H9 (cell line): ENCODE measurements around the gene NOVA2. TPM values are rescaled to one million over a fixed set of nuclear protein-coding genes. Genes with fewer than 3 reads are reported as not detected.

Experiments
- DNase-seq: peaks from one replicate; pipeline ENCODE4 v3.0.0-alpha.2; 2017
- H2AFZ ChIP-seq: one replicate; pipeline ENCODE4 v1.6.1; 2013; ENCODE audit warnings: mild to moderate bottlenecking, low read length, control low read depth, moderate library complexity
- H2AK5ac ChIP-seq: 2 replicates; pipeline ENCODE4 v1.6.1; 2013; ENCODE audit warnings: low read length, control low read depth, mixed read lengths; ENCODE audit not compliant: insufficient read length
- H2BK120ac ChIP-seq: one replicate; pipeline ENCODE4 v1.6.1; 2013; ENCODE audit warnings: low read depth, mild to moderate bottlenecking, low read length, control low read depth, inconsistent platforms; ENCODE audit not compliant: poor library complexity, severe bottlenecking
- H2BK12ac ChIP-seq: 2 replicates; pipeline ENCODE4 v1.6.1; 2013; ENCODE audit warnings: low read length, control low read depth, mixed read lengths, low read depth; ENCODE audit not compliant: insufficient read length
- H2BK15ac ChIP-seq: 2 replicates; pipeline ENCODE4 v1.6.1; 2013; ENCODE audit warnings: low read depth, low read length, control low read depth
- H2BK20ac ChIP-seq: one replicate; pipeline ENCODE4 v1.6.1; 2013; ENCODE audit warnings: low read depth, mild to moderate bottlenecking, low read length, control low read depth, inconsistent platforms; ENCODE audit not compliant: poor library complexity, severe bottlenecking
- H2BK5ac ChIP-seq: 2 replicates; pipeline ENCODE4 v1.6.1; 2013; ENCODE audit warnings: low read length, control low read depth, mixed read lengths; ENCODE audit not compliant: insufficient read length
- H3K14ac ChIP-seq: 2 replicates; pipeline ENCODE4 v1.6.1; 2013; ENCODE audit warnings: low read length, control low read depth; ENCODE audit not compliant: insufficient read depth
- H3K18ac ChIP-seq: 2 replicates; pipeline ENCODE4 v1.6.1; 2013; ENCODE audit warnings: low read depth, mild to moderate bottlenecking, mixed read lengths, low read length, control low read depth; ENCODE audit not compliant: insufficient read length
- H3K23ac ChIP-seq: 2 replicates; pipeline ENCODE4 v1.6.1; 2013; ENCODE audit warnings: low read length, control low read depth, mixed read lengths, low read depth; ENCODE audit not compliant: insufficient read length
- H3K23me2 ChIP-seq: 2 replicates; pipeline ENCODE4 v1.6.1; 2013; ENCODE audit warnings: low read depth, mild to moderate bottlenecking, mixed read lengths, low read length, control low read depth; ENCODE audit not compliant: insufficient read length, poor library complexity, severe bottlenecking
- H3K27ac ChIP-seq: 2 replicates; pipeline ENCODE4 v1.5.1; 2013; ENCODE audit warnings: low read length, control low read depth, mixed read lengths, low read depth; ENCODE audit not compliant: insufficient read length
- H3K27me3 ChIP-seq: 2 replicates; pipeline ENCODE4 v1.6.1; 2013; ENCODE audit warnings: low read length, control low read depth, inconsistent platforms; ENCODE audit not compliant: insufficient read depth
- H3K4ac ChIP-seq: 2 replicates; pipeline ENCODE4 v1.6.1; 2013; ENCODE audit warnings: low read depth, mild to moderate bottlenecking, control low read depth, inconsistent platforms, low read length, moderate library complexity
- H3K4me1 ChIP-seq: 2 replicates; pipeline ENCODE4 v1.6.1; 2013; ENCODE audit warnings: low read length, control low read depth, inconsistent platforms; ENCODE audit not compliant: insufficient read depth
- H3K4me2 ChIP-seq: 2 replicates; pipeline ENCODE4 v1.6.1; 2013; ENCODE audit warnings: low read length, control low read depth, mixed read lengths; ENCODE audit not compliant: insufficient read length, insufficient read depth
- H3K56ac ChIP-seq: 2 replicates; pipeline ENCODE4 v1.6.1; 2013; ENCODE audit warnings: low read depth, mild to moderate bottlenecking, mixed read lengths, low read length, control low read depth; ENCODE audit not compliant: insufficient read length
- H3K79me1 ChIP-seq: 2 replicates; pipeline ENCODE4 v1.6.1; 2013; ENCODE audit warnings: low read depth, mild to moderate bottlenecking, moderate library complexity, low read length, control low read depth, inconsistent platforms; ENCODE audit not compliant: insufficient read depth, poor library complexity, severe bottlenecking
- H3K79me2 ChIP-seq: 2 replicates; pipeline ENCODE4 v1.6.1; 2013; ENCODE audit warnings: low read length, control low read depth, inconsistent platforms; ENCODE audit not compliant: insufficient read depth
- H3K9ac ChIP-seq: 2 replicates; pipeline ENCODE4 v1.6.1; 2013; ENCODE audit warnings: low read length, control low read depth, mixed read lengths; ENCODE audit not compliant: insufficient read length; ENCODE audit errors: extremely low read depth
- H3K9me3 ChIP-seq: one replicate; pipeline ENCODE4 v1.6.1; 2013; ENCODE audit warnings: low read depth, low read length, inconsistent platforms; ENCODE audit not compliant: control insufficient read depth
- H3T11ph ChIP-seq: one replicate; pipeline ENCODE4 v1.6.1; 2013; ENCODE audit warnings: mild to moderate bottlenecking, low read length, control low read depth, inconsistent platforms
- H4K20me1 ChIP-seq: one replicate; pipeline ENCODE4 v1.6.1; 2013; ENCODE audit not compliant: control insufficient read depth, insufficient read length, insufficient read depth
- H4K5ac ChIP-seq: 2 replicates; pipeline ENCODE4 v1.6.1; 2013; ENCODE audit warnings: low read depth, mild to moderate bottlenecking, mixed read lengths, low read length, control low read depth; ENCODE audit not compliant: insufficient read length
- H4K8ac ChIP-seq: replicated peaks from 2 replicates; pipeline ENCODE4 v1.6.1; 2013; ENCODE audit warnings: low read length, control low read depth, mixed read lengths, low read depth; ENCODE audit not compliant: insufficient read length
- H4K91ac ChIP-seq: 2 replicates; pipeline ENCODE4 v1.6.1; 2013; ENCODE audit warnings: low read depth, mild to moderate bottlenecking, moderate library complexity, mixed read lengths, low read length, control low read depth; ENCODE audit not compliant: insufficient read length
- H3K27ac Mint-ChIP-seq, 3 experiments: 2 replicates in 2 of 3; 3 replicates in 1 of 3; pipeline ENCODE4 v1.8.0; 2020 to 2021; ENCODE audit warnings: mixed read lengths in 3 of 3, mild to moderate bottlenecking in 1 of 3, moderate library complexity in 1 of 3
- H3K27me3 Mint-ChIP-seq: 2 replicates; pipeline ENCODE4 v1.8.0; 2021; ENCODE audit warnings: low read depth, mild to moderate bottlenecking, moderate library complexity, mixed read lengths
- H3K36me3 Mint-ChIP-seq, 3 experiments: 2 replicates in 2 of 3; 3 replicates in 1 of 3; pipeline ENCODE4 v1.8.0; 2020 to 2021; ENCODE audit warnings: low read depth in 3 of 3, mixed read lengths in 3 of 3; ENCODE audit not compliant: insufficient read depth in 1 of 3
- H3K4me1 Mint-ChIP-seq, 2 experiments: 2 replicates each; pipeline ENCODE4 v1.8.0; 2020; ENCODE audit warnings: mixed read lengths in 2 of 2
- H3K4me3 Mint-ChIP-seq, 2 experiments: 2 replicates in 1 of 2; 3 replicates in 1 of 2; pipeline ENCODE4 v1.8.0; 2020 to 2021; ENCODE audit warnings: mild to moderate bottlenecking in 2 of 2, mixed read lengths in 2 of 2, moderate library complexity in 1 of 2
- H3K9me3 Mint-ChIP-seq, 2 experiments: 2 replicates in 1 of 2; 3 replicates in 1 of 2; pipeline ENCODE4 v1.8.0; 2020; ENCODE audit warnings: mild to moderate bottlenecking in 2 of 2, mixed read lengths in 2 of 2, moderate library complexity in 1 of 2
- WGBS: extraction: QIAGEN DNeasy Blood & Tissue Kit; methylation state at CpG from one replicate; pipeline ENCODE4 v1.1.7; 2013; ENCODE audit warnings: missing lambda C conversion rate, low lambda C conversion rate, mixed read lengths; ENCODE audit not compliant: insufficient read length; ENCODE audit errors: extremely low coverage; 5-methylcytosine and 5-hydroxymethylcytosine counted together
- total RNA-seq: library from RNA; stranded (reverse); gene quantifications from 2 replicates; pipeline ENCODE4 v1.2.1, GENCODE V29; 2021
- TF ChIP-seq, protein P1 (sequence below): fragments of 200-600 bp; sonication (generic); conservative IDR thresholded peaks from 3 replicates; pipeline ENCODE4 v1.8.0; 2021; ENCODE audit warnings: antibody characterized with exemption, mild to moderate bottlenecking

NOVA2 gene
- total RNA-seq, 1 experiment from 2014 or later, result 8.8 TPM

DNA sequence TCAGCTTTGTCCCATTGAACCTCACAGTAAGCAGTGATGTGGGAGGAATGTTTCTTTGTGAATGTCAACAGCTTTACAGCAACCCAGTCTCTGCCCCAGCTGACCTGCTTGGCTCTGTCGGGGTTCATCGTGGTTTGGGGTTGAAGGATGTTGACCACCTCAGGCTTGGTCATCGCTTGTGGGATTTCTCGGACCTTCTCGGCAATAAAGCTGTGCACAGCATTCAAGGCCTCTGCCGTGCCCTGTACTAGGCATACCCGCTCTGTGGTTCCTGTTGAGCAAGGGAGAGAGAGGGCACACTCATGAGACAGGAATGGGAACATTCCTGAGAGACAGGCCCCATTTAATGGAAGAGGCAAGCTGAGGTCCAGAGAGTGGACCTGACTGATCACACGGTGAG lies 20.0 kb downstream of the NOVA2 start:
- Histone ChIP-seq H4K91ac (no peak overlapping the region), H2BK5ac (no peak overlapping the region), H4K5ac (no peak overlapping the region), H3K79me2 (no peaks in the 10 kb centered on the region), H3T11ph (no peak overlapping the region), H2AK5ac (no peak overlapping the region), H4K20me1 (peaks cover 3% of the 10 kb centered on the region), H3K27me3 (no peaks in the 10 kb centered on the region), H3K14ac (no peak overlapping the region), H2BK20ac (no peak overlapping the region), H3K23ac (no peak overlapping the region), H3K9me3 (no peaks in the 10 kb centered on the region), H3K4me1 (no peaks in the 10 kb centered on the region), H3K79me1 (no peaks in the 10 kb centered on the region), H3K56ac (no peak overlapping the region), H3K18ac (no peak overlapping the region), H2BK120ac (no peak overlapping the region), H2AFZ (no peak overlapping the region), H3K9ac (no peak overlapping the region), H2BK12ac (no peak overlapping the region), H3K23me2 (peaks cover 7% of the 10 kb centered on the region), H3K4ac (no peak overlapping the region; the same call in 1 of the 2 replicates), H2BK15ac (no peak overlapping the region), H3K27ac (no peak overlapping the region), H4K8ac (no peak overlapping the region), H3K4me2 (no peak overlapping the region)
- DNase-seq, result no peak
- Mint-ChIP-seq H3K4me1 (peaks cover 5 to 17% of the 10 kb centered on the region in 2 experiments), H3K9me3 (peaks cover 0 to 1% of the 10 kb centered on the region in 2 experiments; a peak in 1 of 5 replicates), H3K27me3 (peaks cover 49% of the 10 kb centered on the region), H3K36me3 (peaks cover 4 to 11% (median 7%) of the 10 kb centered on the region in 3 experiments; a peak in 4 of 7 replicates), H3K4me3 (peak overlapping the region in 1 of 2 experiments; percentile 50; a peak in 2 of 5 replicates), H3K27ac (peak overlapping the region in 1 of 3 experiments; percentile 96; a peak in 1 of 7 replicates)
- TF ChIP-seq, protein P1, sequence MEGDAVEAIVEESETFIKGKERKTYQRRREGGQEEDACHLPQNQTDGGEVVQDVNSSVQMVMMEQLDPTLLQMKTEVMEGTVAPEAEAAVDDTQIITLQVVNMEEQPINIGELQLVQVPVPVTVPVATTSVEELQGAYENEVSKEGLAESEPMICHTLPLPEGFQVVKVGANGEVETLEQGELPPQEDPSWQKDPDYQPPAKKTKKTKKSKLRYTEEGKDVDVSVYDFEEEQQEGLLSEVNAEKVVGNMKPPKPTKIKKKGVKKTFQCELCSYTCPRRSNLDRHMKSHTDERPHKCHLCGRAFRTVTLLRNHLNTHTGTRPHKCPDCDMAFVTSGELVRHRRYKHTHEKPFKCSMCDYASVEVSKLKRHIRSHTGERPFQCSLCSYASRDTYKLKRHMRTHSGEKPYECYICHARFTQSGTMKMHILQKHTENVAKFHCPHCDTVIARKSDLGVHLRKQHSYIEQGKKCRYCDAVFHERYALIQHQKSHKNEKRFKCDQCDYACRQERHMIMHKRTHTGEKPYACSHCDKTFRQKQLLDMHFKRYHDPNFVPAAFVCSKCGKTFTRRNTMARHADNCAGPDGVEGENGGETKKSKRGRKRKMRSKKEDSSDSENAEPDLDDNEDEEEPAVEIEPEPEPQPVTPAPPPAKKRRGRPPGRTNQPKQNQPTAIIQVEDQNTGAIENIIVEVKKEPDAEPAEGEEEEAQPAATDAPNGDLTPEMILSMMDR, result no peak
- WGBS, result no CpG with 5 or more reads among the region's 8 CpGs
